ENCODE measurements around the gene PITPNM2.

Gene PITPNM2

GRCh38 chr12:123140676-123141614, 9.9 kb downstream of the PITPNM2 start:
- no peaks in the 10 kb centered on the region for H3K9me3 ChIP-seq
- in situ Hi-C loops (cut with MboI; ENCODE audit: low sequenced_read_pairs), result no loop called here
- H3K4me1 ChIP-seq, result peaks cover 35% of the 10 kb centered on the region
- no peaks in the 10 kb centered on the region for H3K36me3 ChIP-seq (replicated peaks)
- no peaks in the 10 kb centered on the region for H3K27me3 ChIP-seq (ENCODE audit: low read depth)
- no peak overlapping the region for H3K4me3 ChIP-seq
- no peak for DNase-seq (ENCODE audit: low spot score in 2 of 2)

DNA sequence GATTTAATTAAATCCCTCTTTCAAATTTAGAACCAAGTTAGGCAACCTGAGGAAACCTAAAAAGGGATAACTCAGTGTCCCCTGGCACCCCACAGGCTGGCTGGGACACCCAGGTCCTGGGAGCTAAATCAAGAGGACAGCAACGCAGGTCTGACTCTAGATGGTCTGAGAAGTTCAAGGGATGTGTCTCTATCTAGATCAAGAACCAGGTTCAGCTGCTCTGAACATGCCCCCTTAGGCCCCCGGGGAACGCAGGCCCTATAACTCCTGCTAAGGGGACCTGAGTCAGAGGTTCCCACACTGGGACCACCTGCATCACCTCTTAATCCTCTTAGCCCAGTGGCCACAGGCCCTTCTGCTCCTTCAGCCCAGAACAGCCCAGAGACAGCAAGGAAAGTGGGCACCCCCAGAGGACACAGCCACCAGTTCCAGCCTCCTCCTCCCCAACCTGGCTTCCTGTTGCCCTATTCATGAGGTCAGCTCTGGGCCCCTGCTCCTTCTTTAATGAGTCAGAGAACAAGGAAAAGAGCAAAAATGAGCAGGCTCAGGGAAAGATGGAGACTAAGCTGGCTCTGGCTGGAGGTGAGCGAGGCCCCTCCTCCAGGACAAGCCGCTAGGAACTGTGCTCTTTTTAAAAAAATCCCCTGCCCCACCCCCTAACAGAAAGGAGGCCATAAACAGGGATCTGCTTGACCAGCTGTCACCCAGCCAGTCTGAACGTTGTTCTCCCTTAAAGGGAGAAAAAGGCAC, 10.8 kb downstream of the PITPNM2 start:
- H3K9me3 ChIP-seq, result no peaks in the 10 kb centered on the region
- H3K27me3 ChIP-seq (ENCODE audit: low read depth), result no peaks in the 10 kb centered on the region
- in situ Hi-C loops (cut with MboI; ENCODE audit: low sequenced_read_pairs), result no loop called here
- H3K4me1 ChIP-seq, result peaks cover 35% of the 10 kb centered on the region
- peak in 1 of 2 experiments; percentile 63 for DNase-seq (ENCODE audit: low spot score in 2 of 2)
- H3K4me3 ChIP-seq, result no peak overlapping the region
- no peaks in the 10 kb centered on the region for H3K36me3 ChIP-seq (replicated peaks)

DNA sequence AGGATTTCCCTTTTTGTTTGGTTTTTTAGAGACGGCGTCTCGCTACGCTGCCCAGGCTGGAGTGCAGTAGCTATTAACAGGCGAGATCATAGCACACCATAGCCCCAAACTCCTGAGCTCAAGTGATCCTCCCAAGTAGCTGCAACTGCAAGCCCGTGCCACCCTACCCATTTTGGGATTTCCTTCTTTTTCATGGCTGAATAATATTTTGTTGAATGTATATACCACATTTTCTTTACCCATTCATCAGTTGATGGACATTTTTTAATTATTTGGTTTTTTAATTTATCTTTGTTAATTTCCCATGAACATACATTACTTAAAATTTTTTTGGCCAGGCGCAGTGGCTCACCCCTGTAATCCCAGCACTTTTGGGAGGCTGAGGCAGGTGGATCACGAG, 15.2 kb downstream of the PITPNM2 start:
- Histone ChIP-seq H3K4me1 (peaks cover 8% of the 10 kb centered on the region), H3K9me3 (no peaks in the 10 kb centered on the region), H3K4me3 (no peak overlapping the region), H3K36me3 (replicated peaks) (no peaks in the 10 kb centered on the region), H3K27me3 (ENCODE audit: low read depth) (no peaks in the 10 kb centered on the region)
- DNase-seq (ENCODE audit: low spot score in 2 of 2), result no peak
- in situ Hi-C loops (cut with MboI; ENCODE audit: low sequenced_read_pairs), result no loop called here

GRCh38 chr12:123134826-123135225, 16.1 kb downstream of the PITPNM2 start:
- no peak for DNase-seq (ENCODE audit: low spot score in 2 of 2)
- no peaks in the 10 kb centered on the region for H3K36me3 ChIP-seq (replicated peaks)
- H3K4me1 ChIP-seq, result no peaks in the 10 kb centered on the region; the same call in 1 of the 2 replicates
- no peak overlapping the region for H3K4me3 ChIP-seq
- no peaks in the 10 kb centered on the region for H3K27me3 ChIP-seq (ENCODE audit: low read depth)
- H3K9me3 ChIP-seq, result no peaks in the 10 kb centered on the region
- in situ Hi-C loops (cut with MboI; ENCODE audit: low sequenced_read_pairs), result no loop called here

DNA sequence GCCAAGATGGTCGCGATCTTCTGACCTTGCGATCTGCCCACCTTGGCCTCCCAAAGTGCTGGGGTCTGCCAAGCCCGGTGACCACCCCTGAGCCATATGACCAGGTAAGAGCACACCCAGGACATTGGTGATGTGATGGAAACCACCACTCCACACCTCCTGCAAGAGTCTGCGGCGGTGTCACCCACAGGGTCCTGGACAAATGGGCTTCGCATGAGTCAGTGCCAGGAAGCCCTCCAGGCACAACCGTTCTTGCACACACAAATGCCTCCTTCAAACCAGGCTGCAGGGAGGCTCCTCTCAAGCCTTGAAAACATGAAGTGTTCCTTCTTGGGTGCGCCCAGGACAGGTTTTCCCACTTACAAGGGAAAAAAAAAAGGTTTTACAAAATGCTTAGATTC, 16.6 kb downstream of the PITPNM2 start:
- Histone ChIP-seq H3K27me3 (ENCODE audit: low read depth) (no peaks in the 10 kb centered on the region), H3K4me1 (no peaks in the 10 kb centered on the region; the same call in 1 of the 2 replicates), H3K36me3 (replicated peaks) (no peaks in the 10 kb centered on the region), H3K9me3 (no peaks in the 10 kb centered on the region), H3K4me3 (no peak overlapping the region)
- in situ Hi-C loops (cut with MboI; ENCODE audit: low sequenced_read_pairs), result no loop called here
- DNase-seq (ENCODE audit: low spot score in 2 of 2), result no peak

DNA sequence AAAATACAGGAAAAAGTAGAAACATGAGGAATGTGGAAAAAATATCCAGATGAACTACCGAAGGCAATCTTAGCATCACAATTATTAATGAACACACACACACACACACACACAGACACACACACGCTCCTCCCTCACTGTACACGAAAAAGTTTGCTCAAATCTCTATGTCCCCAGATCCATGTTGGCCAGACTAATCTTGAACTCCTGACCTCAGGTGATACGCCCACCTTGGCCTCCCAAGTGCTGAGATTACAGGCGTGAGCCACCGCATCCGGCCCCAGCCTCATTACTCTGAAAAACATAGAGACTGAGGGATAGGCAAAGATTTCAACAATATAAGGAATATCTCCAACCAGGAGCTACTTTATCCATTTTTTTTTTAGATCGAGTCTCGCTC, 17.2 kb downstream of the PITPNM2 start:
- no peak overlapping the region for H3K4me3 ChIP-seq
- no peaks in the 10 kb centered on the region; the same call in 1 of the 2 replicates for H3K4me1 ChIP-seq

DNA sequence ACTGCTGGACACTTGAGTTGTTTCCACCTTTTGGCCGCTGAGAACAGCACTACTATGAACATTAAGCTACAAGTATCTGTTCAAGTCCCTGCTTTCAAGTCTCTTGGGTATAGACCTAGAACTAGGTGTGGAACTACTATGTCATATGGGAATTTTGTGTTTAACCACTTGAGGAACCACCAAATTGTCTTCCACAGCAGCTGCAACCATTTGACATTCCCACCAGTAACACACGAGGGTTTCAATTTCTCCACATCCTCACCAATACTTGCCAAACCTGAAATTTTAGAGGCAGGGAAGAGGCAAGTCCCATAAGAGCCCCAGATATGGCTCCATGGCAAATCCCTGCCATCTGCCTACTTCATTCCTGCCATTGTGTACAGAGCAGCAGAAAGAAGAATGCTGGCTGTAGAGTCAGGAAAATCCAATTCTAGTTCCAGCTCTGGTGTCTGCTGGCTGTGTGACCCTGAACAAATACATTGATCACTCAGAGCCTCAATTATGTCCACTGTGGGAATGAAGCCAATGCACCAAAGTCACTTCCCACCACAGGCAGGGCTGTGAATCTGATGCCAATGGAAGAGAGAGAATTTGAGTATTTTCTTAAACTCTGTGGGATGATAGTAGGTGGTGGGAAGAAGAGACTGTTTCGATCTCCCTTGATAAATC, 17.8 kb downstream of the PITPNM2 start:
- in situ Hi-C loops (cut with MboI; ENCODE audit: low sequenced_read_pairs), result no loop called here
- DNase-seq (ENCODE audit: low spot score in 2 of 2), result no peak
- no peak overlapping the region for H3K4me3 ChIP-seq

More for the DNA sequence above, 17.2 kb downstream of the PITPNM2 start:
- no peak for DNase-seq (ENCODE audit: low spot score in 2 of 2)
- H3K27me3 ChIP-seq (ENCODE audit: low read depth), result no peaks in the 10 kb centered on the region
- H3K9me3 ChIP-seq, result no peaks in the 10 kb centered on the region
- in situ Hi-C loops (cut with MboI; ENCODE audit: low sequenced_read_pairs), result no loop called here
- H3K36me3 ChIP-seq (replicated peaks), result no peaks in the 10 kb centered on the region

GRCh38 chr12:123131879-123132402, 18.9 kb downstream of the PITPNM2 start:
- H3K27me3 ChIP-seq (ENCODE audit: low read depth), result no peaks in the 10 kb centered on the region
- in situ Hi-C loops (cut with MboI; ENCODE audit: low sequenced_read_pairs), result no loop called here
- H3K4me1 ChIP-seq, result no peaks in the 10 kb centered on the region; the same call in 1 of the 2 replicates
- no peak for DNase-seq (ENCODE audit: low spot score in 2 of 2)
- no peak overlapping the region for H3K4me3 ChIP-seq
- H3K9me3 ChIP-seq, result no peaks in the 10 kb centered on the region
- H3K36me3 ChIP-seq (replicated peaks), result no peaks in the 10 kb centered on the region

More for the DNA sequence above, 17.8 kb downstream of the PITPNM2 start:
- H3K9me3 ChIP-seq, result no peaks in the 10 kb centered on the region
- H3K4me1 ChIP-seq, result no peaks in the 10 kb centered on the region; the same call in 1 of the 2 replicates
- H3K36me3 ChIP-seq (replicated peaks), result no peaks in the 10 kb centered on the region
- no peaks in the 10 kb centered on the region for H3K27me3 ChIP-seq (ENCODE audit: low read depth)

DNA sequence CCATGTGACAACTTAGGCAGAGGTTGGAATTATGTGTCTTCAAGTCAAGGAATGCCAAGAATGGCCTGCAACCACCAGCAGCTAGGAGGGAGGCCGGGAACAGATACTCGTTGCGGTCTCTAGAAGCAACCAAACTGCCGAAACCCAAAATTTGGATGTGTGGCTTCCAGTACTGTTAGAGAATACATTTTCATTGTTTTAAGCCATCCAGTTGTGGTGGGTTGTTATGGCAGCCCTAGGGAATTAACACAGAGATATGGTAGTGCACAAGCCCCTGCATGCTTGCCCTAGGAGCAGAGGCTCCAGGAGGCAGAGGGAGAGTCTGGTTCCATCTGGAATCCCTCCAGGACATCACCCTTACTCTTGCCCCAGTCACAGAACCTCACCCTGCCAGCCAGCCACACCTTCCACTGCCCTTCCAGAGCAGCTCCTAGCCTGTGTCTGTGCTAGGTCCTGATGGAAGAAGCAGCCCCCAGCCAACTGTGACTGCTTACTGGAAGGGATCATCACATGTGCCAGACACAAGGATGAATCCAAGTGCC, 19.5 kb downstream of the PITPNM2 start:
- H3K27me3 ChIP-seq (ENCODE audit: low read depth), result no peaks in the 10 kb centered on the region
- in situ Hi-C loops (cut with MboI; ENCODE audit: low sequenced_read_pairs), result no loop called here

DNA sequence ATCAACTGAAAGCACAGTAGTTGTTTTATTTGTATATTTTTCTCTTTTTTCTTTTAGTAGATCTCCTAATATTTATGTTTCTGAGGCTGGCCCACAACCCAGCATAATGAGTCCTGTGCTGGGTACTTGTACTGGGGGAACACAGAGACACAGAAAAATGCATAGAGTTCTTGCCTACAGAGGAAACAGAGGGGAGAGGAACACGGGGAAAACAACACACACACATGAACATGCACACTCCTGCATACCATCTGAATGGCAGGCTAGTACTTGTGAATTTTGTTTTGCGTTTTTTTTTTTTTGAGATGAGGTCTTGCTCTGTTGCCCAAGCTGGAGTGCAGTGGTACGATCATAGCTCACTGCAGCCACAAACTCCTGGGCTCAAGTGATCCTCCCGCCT, 21.3 kb downstream of the PITPNM2 start:
- peaks cover 4% of the 10 kb centered on the region; the same call in 1 of the 2 replicates for H3K4me1 ChIP-seq
- H3K4me3 ChIP-seq, result no peak overlapping the region
- no peaks in the 10 kb centered on the region for H3K9me3 ChIP-seq
- no peaks in the 10 kb centered on the region for H3K36me3 ChIP-seq (replicated peaks)
- no peaks in the 10 kb centered on the region for H3K27me3 ChIP-seq (ENCODE audit: low read depth)
- DNase-seq (ENCODE audit: low spot score in 2 of 2), result no peak
- in situ Hi-C loops (cut with MboI; ENCODE audit: low sequenced_read_pairs), result no loop called here

More for the DNA sequence above, 19.5 kb downstream of the PITPNM2 start:
- DNase-seq (ENCODE audit: low spot score in 2 of 2), result no peak
- H3K9me3 ChIP-seq, result no peaks in the 10 kb centered on the region
- H3K4me3 ChIP-seq, result no peak overlapping the region
- H3K36me3 ChIP-seq (replicated peaks), result no peaks in the 10 kb centered on the region
- peaks cover 4% of the 10 kb centered on the region; the same call in 1 of the 2 replicates for H3K4me1 ChIP-seq

DNA sequence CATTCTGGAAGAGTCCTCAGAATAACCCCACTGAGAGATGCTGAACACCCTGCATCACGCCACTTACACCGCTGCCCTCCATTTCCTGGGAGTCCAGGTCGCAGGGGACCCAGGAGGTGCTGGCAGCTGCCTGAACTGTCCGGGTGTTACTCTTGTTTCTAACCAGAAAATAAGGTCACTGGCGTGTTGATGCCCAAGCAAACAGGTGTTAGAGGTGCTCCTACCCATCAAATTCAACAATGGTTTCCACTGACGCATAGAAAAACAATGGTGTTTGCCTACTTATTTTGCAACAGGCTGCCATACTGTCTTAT, 23.8 kb downstream of the PITPNM2 start:
- Histone ChIP-seq H3K36me3 (replicated peaks) (no peaks in the 10 kb centered on the region), H3K27me3 (ENCODE audit: low read depth) (no peaks in the 10 kb centered on the region), H3K4me1 (peaks cover 4% of the 10 kb centered on the region; the same call in 1 of the 2 replicates), H3K9me3 (no peaks in the 10 kb centered on the region), H3K4me3 (no peak overlapping the region)
- in situ Hi-C loops (cut with MboI; ENCODE audit: low sequenced_read_pairs), result no loop called here
- DNase-seq (ENCODE audit: low spot score in 2 of 2), result no peak

DNA sequence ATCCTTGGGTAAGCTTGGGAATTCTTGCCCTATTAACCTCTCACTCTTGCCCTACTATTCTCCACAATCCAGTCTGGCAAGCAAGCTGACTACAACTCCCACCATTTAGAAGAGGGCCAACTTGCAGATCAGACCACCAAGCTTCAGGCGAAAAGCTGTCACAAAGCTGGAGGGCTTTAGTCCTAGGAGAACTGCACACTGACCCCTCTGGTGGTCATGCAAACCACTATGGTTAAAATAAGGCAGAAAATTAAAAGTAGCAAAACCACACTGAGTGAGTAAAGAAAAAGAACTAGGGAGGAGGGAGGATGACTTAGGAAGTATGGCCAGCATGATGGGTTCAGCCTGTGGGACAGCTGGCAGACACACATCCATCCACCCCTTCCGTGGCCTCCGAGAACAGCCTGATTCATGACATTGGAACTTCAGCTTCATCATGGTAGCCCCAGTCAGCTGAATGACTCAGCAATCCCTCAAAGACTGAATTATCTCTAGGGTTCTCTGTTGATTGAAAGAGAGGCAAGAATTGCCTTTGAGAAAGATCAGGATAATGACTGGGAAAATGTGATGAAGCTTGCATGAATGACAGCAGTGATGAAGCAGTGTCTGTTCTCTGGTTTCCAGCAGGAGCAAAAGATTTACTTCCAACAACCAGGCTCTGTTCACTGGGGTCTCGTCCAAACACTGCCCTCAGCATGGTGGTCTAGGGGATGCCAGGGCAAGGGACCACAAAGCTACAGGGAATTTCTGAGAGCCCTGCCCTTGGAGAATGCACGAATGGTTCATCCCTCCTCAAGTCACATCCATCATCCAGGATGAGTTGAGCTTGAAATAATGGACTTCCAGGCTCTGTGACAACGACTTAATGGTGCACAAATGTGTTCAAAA, 24.4 kb downstream of the PITPNM2 start:
- no peak for DNase-seq (ENCODE audit: low spot score in 2 of 2)
- Histone ChIP-seq H3K9me3 (no peaks in the 10 kb centered on the region), H3K4me1 (peaks cover 4% of the 10 kb centered on the region; the same call in 1 of the 2 replicates), H3K27me3 (ENCODE audit: low read depth) (no peaks in the 10 kb centered on the region), H3K4me3 (no peak overlapping the region), H3K36me3 (replicated peaks) (no peaks in the 10 kb centered on the region)
- in situ Hi-C loops (cut with MboI; ENCODE audit: low sequenced_read_pairs), result no loop called here
